ENCODE measurements around the gene NELFB. TPM values are rescaled to one million over a fixed set of nuclear protein-coding genes. Genes with fewer than 3 reads are reported as not detected.
A peak's percentile ranks its signal among the peaks of the same experiment; 100 is the strongest.

The NELFB gene
- total and polyA plus RNA-seq, 4 donors = 4.7 to 24.6 (median 18.1) TPM

GRCh38 chr9:137293482-137294090, 38.5 kb downstream of the NELFB start (continued):
- TF ChIP-seq ZBTB33 (IDR thresholded peaks at IDR 0.05) (no peak), ATF3 (IDR thresholded peaks at IDR 0.05) (no peak), FOXA2 (IDR thresholded peaks at IDR 0.05) (no peak), HNF4G (IDR thresholded peaks at IDR 0.05) (no peak), JUND (IDR thresholded peaks at IDR 0.05) (no peak), EGR1 (IDR thresholded peaks at IDR 0.05; ENCODE audit: low read depth in 2 of 2) (no peak), GABPA (IDR thresholded peaks at IDR 0.05 in 1 of 2, conservative IDR thresholded peaks at IDR 0.05 in 1 of 2) (no peak), HNF4A (conservative IDR thresholded peaks at IDR 0.05) (no peak)

GRCh38 chr9:137294091-137294680, 39.1 kb downstream of the NELFB start:
- Histone ChIP-seq H3K4me1 (ENCODE audit: control insufficient read depth in 4 of 4, insufficient read depth in 4 of 4, low read length in 3 of 4) (peaks cover 3 to 39% (median 16%) of the 10 kb centered on the region in 4 donors), H3K27ac (ENCODE audit: low read depth in 1 of 2, low read length in 2 of 2) (peak overlapping the region; percentile 26 to 34), H3K9me3 (ENCODE audit: control insufficient read depth in 4 of 4, low read length in 3 of 4) (no peaks in the 10 kb centered on the region), H3K36me3 (ENCODE audit: control insufficient read depth in 4 of 4, insufficient read depth in 3 of 4, low read depth in 1 of 4, low read length in 3 of 4) (no peaks in the 10 kb centered on the region), H3K4me3 (ENCODE audit: low read depth in 1 of 3, low read length in 3 of 3) (peak overlapping the region in 1 of 3 donors; percentile 26), H3K9ac (ENCODE audit: low read depth in 1 of 2, low read length in 2 of 2) (peak overlapping the region in 1 of 2 donors; percentile 42), H3K27me3 (ENCODE audit: control insufficient read depth in 4 of 4, insufficient read depth in 4 of 4, low read length in 3 of 4) (peaks cover 0 to under 1% (median 0%) of the 10 kb centered on the region in 4 donors)
- WGBS = 22% methylated on average over 11 of the region's 11 CpGs
- TF ChIP-seq MAX (IDR thresholded peaks at IDR 0.05) = peak; percentile 26
- TF ChIP-seq NR2F2 (IDR thresholded peaks at IDR 0.05) = no peak
- no peak for TF ChIP-seq SP1 (IDR thresholded peaks at IDR 0.05)
- TF ChIP-seq FOXA1 (IDR thresholded peaks at IDR 0.05) = no peak
- TF ChIP-seq CTCF (IDR thresholded peaks at IDR 0.05; ENCODE audit: low read depth, low read length, missing input control) = no peak
- TF ChIP-seq YY1 (IDR thresholded peaks at IDR 0.05) = peak; percentile 34
- peak; percentile 34 for DNase-seq (ENCODE audit: low spot score)

GRCh38 chr9:137294681-137295237, 39.6 kb downstream of the NELFB start:
- no peaks in the 10 kb centered on the region for H3K9me3 ChIP-seq (ENCODE audit: control insufficient read depth in 4 of 4, low read length in 3 of 4)
- no peaks in the 10 kb centered on the region for H3K36me3 ChIP-seq (ENCODE audit: control insufficient read depth in 4 of 4, insufficient read depth in 3 of 4, low read depth in 1 of 4, low read length in 3 of 4)
- H3K4me3 ChIP-seq (ENCODE audit: low read depth in 1 of 3, low read length in 3 of 3) = peak overlapping the region in 1 of 3 donors; percentile 62
- DNase-seq (ENCODE audit: low spot score) = peak; percentile 34
- no peak overlapping the region for H3K27ac ChIP-seq (ENCODE audit: low read depth in 1 of 2, low read length in 2 of 2)
- H3K27me3 ChIP-seq (ENCODE audit: control insufficient read depth in 4 of 4, insufficient read depth in 4 of 4, low read length in 3 of 4) = peaks cover 0 to 3% (median 0%) of the 10 kb centered on the region in 4 donors
- 33% methylated on average over 35 of the region's 35 CpGs for WGBS
- H3K9ac ChIP-seq (ENCODE audit: low read depth in 1 of 2, low read length in 2 of 2) = no peak overlapping the region
- TF ChIP-seq RAD21 (IDR thresholded peaks at IDR 0.05) (peak; percentile 45 to 51), NR2F2 (IDR thresholded peaks at IDR 0.05) (no peak)
- H3K4me1 ChIP-seq (ENCODE audit: control insufficient read depth in 4 of 4, insufficient read depth in 4 of 4, low read length in 3 of 4) = peaks cover 6 to 44% (median 18%) of the 10 kb centered on the region in 4 donors
